ENCODE results near the gene RTP5. TPM values are rescaled to one million over a fixed set of nuclear protein-coding genes. Genes with fewer than 3 reads are reported as not detected.

RTP5 gene
- total and polyA plus RNA-seq, 12 donors = 0.15 TPM; not detected in 11

DNA sequence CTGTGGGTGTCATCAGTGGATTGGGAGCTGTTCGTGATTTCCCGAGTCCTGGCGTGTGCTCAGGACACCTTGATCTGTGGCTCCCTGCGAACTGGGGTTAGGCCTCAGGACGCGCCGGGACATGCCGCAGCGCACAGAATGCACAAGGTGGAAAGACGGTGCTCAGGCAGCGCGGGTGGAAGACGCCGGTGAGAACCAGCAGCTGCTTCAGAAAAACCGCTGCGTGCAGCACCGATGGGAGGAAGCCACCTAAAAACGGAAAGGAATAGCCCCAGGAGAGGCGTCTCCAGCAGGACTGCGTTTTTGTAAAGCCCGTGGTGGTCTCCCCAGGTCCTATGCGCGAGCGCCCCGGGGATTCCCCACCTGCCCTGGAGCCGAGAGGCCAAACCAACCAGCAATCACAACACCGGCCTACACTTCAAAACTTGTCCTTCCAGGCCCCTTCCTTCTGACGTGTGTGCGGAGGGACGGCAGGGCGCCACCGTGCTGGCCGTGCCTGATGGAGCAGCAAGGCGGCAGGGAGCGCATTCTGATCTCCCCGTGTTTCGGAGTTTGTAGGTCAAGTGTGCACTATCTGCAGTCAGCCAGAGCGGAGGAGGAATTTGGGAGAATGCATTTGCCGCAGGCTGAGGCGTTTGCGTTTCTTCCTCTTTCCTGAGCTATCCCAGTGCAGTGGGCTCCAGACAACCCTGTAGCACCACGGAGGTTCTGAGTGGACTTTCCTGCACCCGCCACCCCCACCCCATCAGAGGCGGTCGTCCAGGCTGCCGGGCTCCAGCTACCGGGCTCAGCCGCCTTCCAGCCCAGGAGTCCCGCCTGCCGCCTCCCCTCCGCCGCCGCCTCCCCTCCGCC, 32.2 kb downstream of the RTP5 start:
- intact Hi-C loops (cut with DNase I) = no loop called here
- Histone ChIP-seq H3K27ac (no peak overlapping the region), H3K9me3 (no peaks in the 10 kb centered on the region), H3K4me3 (peak overlapping the region in 8 of 10 donors; percentile 12 to 42 (median 23)), H3K27me3 (peaks cover 0 to 25% (median 14%) of the 10 kb centered on the region in 7 donors), H3K4me1 (peaks cover 0 to 30% (median 8%) of the 10 kb centered on the region in 9 donors), H3K36me3 (no peaks in the 10 kb centered on the region)
- 48 to 66% methylated on average over 49 to 54 of the region's 54 CpGs for WGBS, 2 donors
- no peak for TF ChIP-seq CTCF (IDR thresholded peaks at IDR 0.05)
- DNase-seq = no peak
- ATAC-seq = peak in 1 of 8 donors; percentile 29

GRCh38 chr2:241902357-241902991, 32.9 kb downstream of the RTP5 start:
- TF ChIP-seq CTCF (IDR thresholded peaks at IDR 0.05) = no peak
- H3K9me3 ChIP-seq = no peaks in the 10 kb centered on the region
- H3K4me1 ChIP-seq = peaks cover 0 to 30% (median 8%) of the 10 kb centered on the region in 9 donors
- H3K36me3 ChIP-seq = no peaks in the 10 kb centered on the region
- 65 to 79% methylated on average over 33 to 48 of the region's 48 CpGs for WGBS, 2 donors
- no peak for DNase-seq
- peak overlapping the region in 6 of 10 donors; percentile 8 to 42 (median 18) for H3K4me3 ChIP-seq
- ATAC-seq = peak in 1 of 8 donors; percentile 18
- intact Hi-C loops (cut with DNase I) = no loop called here
- H3K27ac ChIP-seq = no peak overlapping the region
- H3K27me3 ChIP-seq = peaks cover 0 to 25% (median 14%) of the 10 kb centered on the region in 7 donors

GRCh38 chr2:241903121-241904010, 33.8 kb downstream of the RTP5 start:
- 94 to 96% methylated on average over 37 to 40 of the region's 40 CpGs for WGBS, 2 donors
- Histone ChIP-seq H3K9me3 (no peaks in the 10 kb centered on the region), H3K36me3 (no peaks in the 10 kb centered on the region), H3K27me3 (peaks cover 0 to 33% (median 15%) of the 10 kb centered on the region in 7 donors), H3K4me3 (no peak overlapping the region), H3K27ac (no peak overlapping the region), H3K4me1 (peaks cover 0 to 30% (median 8%) of the 10 kb centered on the region in 9 donors)
- ATAC-seq = no peak
- no peak for TF ChIP-seq CTCF (IDR thresholded peaks at IDR 0.05)
- DNase-seq = no peak
- intact Hi-C loops (cut with DNase I) = no loop called here

Data from heart right ventricle (tissue), 16 donors.